HL-60/S4 treated with retinoic acid at 250 ng/mL for 4 days and 3 days (cell line): ENCODE measurements around the gene ANO8.
"Not testable (repeated sequence)": the region's sequence is repeated elsewhere in the genome, so short reads cannot be mapped to it uniquely, and the experiment has no call there.

Experiments used
- in situ Hi-C: fragments of 300-500 bp; cut with MboI; formaldehyde crosslinking; loops from 2 replicates; pipeline ENCODE4 v1.7.0; 2022; ENCODE audit warnings: low sequenced_read_pairs

The ANO8 gene

GRCh38 chr19:17311455-17312188 is 23.0 kb downstream of the ANO8 start:
- in situ Hi-C loops, result no loop called here

- in situ Hi-C loops, result no loop called here
Observed at GRCh38 chr19:17309965-17310461, 24.6 kb downstream of the ANO8 start.

DNA sequence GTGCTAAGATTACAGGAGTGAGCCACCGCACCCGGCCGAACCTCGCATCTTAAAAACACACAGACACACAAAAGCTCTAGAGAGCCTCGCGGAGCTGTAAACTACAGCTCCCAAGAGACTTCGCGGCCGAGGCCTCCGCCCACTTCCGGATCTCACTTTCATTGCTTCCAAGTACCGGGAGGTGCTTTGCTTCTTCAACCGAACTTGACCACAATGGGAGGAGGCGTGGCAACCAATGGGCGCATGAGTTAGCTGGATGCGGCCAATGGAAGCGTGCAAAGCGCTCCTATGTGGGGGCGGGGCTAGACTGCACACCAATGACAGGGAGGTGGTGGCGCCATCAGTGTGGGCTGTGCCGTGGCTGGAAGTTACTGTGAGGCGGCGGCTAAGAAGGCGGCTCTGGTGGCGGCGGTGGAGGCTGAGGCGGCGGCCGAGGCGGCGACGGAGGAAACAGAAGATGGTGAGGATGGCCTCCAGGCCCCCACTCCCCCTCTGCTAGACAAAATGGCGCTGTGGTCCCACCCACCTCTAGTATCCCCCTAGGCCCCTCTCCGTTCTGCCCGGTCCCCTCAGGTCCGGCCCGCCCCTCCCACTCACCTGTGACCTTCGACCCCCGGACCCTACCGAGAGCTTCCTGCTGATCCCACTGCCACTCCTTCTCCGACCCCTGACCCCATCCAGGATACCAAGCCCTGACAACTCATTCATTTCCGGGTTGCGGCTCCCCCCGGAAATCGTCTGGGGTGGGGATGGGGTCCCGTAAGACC is 25.3 kb downstream of the ANO8 start, which contains the start of gene DDA1:
Gene DDA1, plus strand, starts transcription at position 366 of the 767 bp plus-strand sequence. Its CDS starts 92 bp downstream, at position 458.
- in situ Hi-C loops, result no loop called here

- in situ Hi-C loops, result no loop called here
Observed at GRCh38 chr19:17307876-17308377, 26.7 kb downstream of the ANO8 start.

GRCh38 chr19:17306285-17306714 is 28.4 kb downstream of the ANO8 start:
- in situ Hi-C loops, result no loop called here

- in situ Hi-C loops, result no loop called here
Observed at GRCh38 chr19:17305517-17306284, 29.0 kb downstream of the ANO8 start, which contains the start of gene MRPL34. MRPL34 (plus strand) TSS chr19:17305872; CDS start chr19:17305893, 21 bp downstream.

DNA sequence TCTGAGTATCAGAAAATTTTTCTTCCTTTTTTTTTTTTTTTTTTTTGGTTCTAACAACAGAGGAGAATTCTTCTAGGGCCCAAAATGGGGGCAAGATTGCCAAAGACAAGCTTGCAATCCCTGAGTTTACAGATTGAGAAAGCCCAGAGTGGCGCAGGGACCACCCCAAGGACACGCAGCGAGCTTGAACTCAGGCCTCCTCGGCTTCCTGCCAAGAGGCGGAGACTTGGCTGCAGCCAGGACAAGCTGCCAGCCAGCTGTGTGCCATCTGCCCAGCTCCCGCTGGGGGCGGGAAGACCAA is 29.5 kb downstream of the ANO8 start:
- in situ Hi-C loops, result no loop called here

- in situ Hi-C loops, result no loop called here
Observed at GRCh38 chr19:17304386-17305215, 30.1 kb downstream of the ANO8 start.

DNA sequence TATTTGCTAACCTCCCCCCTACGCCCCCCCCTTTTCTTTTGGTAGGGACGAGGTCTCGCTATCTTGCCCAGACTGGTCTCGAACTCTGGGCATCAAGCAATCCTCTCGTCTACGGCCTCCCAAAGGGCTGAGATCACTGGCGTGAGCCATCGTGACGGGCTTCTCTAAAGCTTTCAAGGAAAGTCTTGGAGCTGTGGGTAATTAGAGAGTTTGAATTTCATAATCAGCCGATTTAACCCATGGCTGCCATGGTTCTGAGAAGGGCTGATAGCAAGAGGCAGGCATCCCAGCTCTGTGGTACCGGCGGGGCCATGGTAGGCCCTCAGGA is 30.8 kb downstream of the ANO8 start:
- in situ Hi-C loops, result no loop called here

DNA sequence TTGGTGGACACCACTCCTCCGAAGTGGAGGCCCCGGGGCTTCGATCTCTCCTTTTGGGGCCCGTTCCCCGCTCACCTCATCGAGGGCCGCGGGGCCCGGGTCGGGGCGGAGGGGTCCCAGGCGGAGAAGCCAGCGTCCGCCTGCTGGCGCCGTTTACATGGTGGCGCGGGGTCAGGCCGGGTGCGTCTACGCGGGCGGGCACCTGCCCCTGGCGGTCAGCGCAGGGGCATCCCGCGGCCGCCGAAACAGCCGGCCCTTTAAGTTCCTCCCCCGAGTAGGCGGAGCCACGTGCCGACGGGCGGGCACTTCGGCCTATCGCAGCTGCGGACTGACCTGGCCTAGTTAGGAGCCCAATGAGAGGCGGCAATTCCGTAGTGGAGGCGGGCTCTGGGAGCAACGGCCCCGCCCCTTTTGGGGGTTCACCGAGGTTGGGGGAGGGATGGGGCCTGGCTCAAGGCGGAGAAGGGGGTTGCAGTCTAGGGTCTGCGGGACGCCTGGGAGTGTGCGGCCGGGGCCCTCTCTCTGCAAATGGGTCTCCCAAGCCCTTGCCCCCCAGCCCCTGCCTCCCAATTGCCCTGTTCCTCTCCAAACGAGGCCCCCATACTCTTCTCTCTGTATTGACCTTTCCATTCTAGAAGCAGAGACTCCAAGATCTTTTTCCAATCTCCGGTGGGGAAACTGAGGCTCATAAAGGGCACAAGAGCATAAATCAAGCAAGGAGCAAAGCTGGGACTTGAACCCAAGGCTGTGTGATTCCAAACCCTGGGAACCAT is 31.3 kb downstream of the ANO8 start, which contains the start of gene ABHD8:
Gene ABHD8, minus strand, starts transcription at position 259 of the 773 bp plus-strand sequence. CDS start 1,809 bp downstream, outside the sequence.
- in situ Hi-C loops, result no loop called here

- in situ Hi-C loops, result no loop called here
Observed at GRCh38 chr19:17302391-17303166, 32.1 kb downstream of the ANO8 start.

GRCh38 chr19:17300992-17301619 is 33.5 kb downstream of the ANO8 start:
- in situ Hi-C loops, result no loop called here

- in situ Hi-C loops, result no loop called here
Observed at GRCh38 chr19:17296976-17297375, 37.7 kb downstream of the ANO8 start.

DNA sequence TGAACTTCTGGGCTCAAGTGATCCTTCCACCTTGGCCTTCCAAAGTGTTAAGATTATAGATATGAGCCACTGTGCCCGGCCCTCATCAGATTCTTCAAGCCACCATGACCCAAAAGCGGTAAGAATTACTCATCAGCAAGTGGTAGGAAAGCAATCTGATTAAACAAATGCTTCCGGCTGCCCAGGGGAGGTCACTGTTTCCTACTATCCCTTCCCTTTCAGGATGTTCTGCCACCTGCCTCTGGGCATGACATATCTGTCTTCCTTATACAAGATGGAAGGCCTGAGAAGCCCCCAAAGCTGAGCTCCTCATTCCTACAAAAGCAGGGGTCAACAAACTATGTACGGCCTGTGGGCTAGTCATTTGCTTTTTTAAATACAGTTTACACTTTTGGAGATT is 38.4 kb downstream of the ANO8 start:
- in situ Hi-C loops, result no loop called here

- in situ Hi-C loops, result not testable (repeated sequence)
Observed at GRCh38 chr19:17295551-17295950, 39.1 kb downstream of the ANO8 start.

- in situ Hi-C loops, result no loop called here
Observed at GRCh38 chr19:17294051-17294891, 40.4 kb downstream of the ANO8 start.

DNA sequence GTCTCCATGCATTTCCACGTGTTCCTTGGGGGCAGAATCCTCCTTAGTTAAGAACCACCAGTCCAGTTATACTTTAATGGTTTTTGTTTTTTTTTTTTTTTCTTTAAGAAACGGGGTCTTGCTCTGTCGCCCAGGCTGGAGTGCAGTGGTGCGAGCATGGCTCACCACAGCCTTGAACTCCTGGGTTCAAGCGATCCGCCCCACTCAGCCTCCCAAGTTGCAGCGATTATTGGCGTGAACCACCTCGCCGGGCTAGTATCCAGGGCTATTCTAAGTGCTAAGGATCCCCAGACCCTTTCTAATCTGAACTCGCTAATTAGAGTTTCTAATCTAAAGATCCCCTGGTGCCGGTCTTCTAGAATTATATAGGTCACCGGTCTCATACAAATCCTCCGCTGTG is 41.0 kb downstream of the ANO8 start:
- in situ Hi-C loops, result no loop called here
